T-helper 2 cell treated with Interferon-gamma antibody and Interleukin-4, amounts not matched to agents 100 ng/mL and 5 ng/mL, for 36 hours (primary cell): ENCODE data around the gene BMPR2. TPM values are rescaled to one million over a fixed set of nuclear protein-coding genes. Genes with fewer than 3 reads are reported as not detected.

ENCODE experiments used
- intact Hi-C: fragments of 100-400 bp; cut with micrococcal nuclease; formaldehyde crosslinking; loops from one replicate; pipeline ENCODE4 v1.15.1; 2023
- total RNA-seq: library from RNA; stranded (reverse); gene quantifications from 2 replicates; pipeline ENCODE4 v1.2.3, GENCODE V29; 2022

BMPR2 gene
- total RNA-seq, 1 donor from 2014 or later, result 6.5 TPM

- intact Hi-C loops, result loop anchor here (1.0 to 10.0 kb wide), 7 partner anchors 14 to 566 kb away; partner anchors contain the start of genes FAM117B, NBEAL1 and WDR12
These were observed 212.8 kb downstream of the BMPR2 start for GRCh38 chr2:202588647-202589581.

DNA sequence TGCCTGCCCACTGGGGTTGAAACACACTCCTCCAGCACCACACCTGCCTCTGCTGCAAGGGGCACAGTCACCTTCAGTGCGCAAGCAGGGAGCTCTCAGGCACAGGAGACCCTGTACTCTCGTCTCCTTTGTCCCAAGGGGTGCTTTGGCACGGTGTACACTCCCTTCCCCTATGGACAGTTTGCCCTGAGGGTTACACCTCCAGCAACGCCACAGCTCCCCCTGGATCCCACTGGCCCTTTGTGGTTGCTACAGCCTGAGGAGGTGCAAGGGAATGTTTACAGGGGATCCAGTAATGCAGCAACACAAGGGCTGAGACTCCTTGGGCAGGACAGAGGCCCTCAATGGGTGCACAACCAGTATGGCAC, 213.4 kb downstream of the BMPR2 start:
- intact Hi-C loops, result loop anchor here (2.0 to 10.0 kb wide), 3 partner anchors 15 to 425 kb away; partner anchors contain the start of gene NBEAL1

DNA sequence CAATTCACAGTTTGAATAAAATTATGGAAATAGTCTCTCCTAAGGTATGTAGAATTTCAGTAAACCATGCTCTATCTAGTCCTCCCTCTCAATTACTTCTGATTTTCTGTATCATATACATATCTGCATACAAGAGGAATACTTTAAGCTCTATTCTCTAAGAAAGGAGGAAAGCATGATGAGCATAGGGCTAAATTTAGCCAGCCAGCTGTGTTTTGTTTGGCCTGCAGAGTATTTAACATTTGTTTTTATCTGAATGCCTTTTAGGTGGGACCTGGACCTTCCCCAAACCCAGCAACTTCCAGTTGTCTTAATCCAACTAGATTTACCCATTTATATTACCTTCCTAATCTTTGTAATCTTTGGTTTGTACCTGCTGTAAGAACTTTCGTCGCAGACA, 216.4 kb downstream of the BMPR2 start:
- intact Hi-C loops, result no loop called here

GRCh38 chr2:202599105-202599504, 223.0 kb downstream of the BMPR2 start:
- intact Hi-C loops, result no loop called here

GRCh38 chr2:202599911-202600310, 223.8 kb downstream of the BMPR2 start:
- intact Hi-C loops, result no loop called here

DNA sequence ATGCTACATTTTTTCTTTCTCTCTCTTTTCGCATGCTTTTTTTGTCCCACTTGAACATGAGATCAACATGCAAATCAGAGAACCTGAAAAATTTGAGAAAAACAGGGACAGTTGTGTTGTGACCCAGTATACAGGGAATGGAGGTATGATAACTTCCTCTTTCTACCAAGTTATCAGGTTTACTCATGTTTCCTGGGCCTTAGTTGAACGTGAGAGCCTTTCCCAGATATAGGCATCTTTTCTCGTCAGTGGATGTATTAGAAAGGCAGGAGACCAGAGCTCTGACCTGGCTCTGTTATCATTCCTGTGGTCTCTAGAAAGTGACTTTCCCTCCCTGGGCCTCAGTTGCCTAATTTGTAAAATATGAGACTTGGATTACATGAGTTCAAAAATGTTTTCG, 228.6 kb downstream of the BMPR2 start:
- intact Hi-C loops, result no loop called here

DNA sequence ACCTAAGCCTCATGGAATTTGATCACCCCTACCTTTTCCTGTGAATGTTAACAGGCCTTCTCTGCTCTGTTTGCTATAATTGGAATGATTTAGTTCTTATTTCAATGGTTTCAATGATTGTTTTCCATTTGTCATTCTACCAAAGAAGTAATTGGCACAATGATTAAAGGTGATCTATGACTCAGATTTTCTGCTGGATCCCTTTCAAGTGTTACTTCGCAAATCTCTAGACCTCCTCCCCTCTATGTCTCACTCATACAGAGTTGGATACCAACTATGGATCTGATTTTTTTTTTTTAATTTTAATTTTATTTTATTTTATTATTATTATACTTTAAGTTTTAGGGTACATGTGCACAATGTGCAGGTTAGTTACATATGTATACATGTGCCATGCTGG, 229.0 kb downstream of the BMPR2 start:
- intact Hi-C loops, result no loop called here

DNA sequence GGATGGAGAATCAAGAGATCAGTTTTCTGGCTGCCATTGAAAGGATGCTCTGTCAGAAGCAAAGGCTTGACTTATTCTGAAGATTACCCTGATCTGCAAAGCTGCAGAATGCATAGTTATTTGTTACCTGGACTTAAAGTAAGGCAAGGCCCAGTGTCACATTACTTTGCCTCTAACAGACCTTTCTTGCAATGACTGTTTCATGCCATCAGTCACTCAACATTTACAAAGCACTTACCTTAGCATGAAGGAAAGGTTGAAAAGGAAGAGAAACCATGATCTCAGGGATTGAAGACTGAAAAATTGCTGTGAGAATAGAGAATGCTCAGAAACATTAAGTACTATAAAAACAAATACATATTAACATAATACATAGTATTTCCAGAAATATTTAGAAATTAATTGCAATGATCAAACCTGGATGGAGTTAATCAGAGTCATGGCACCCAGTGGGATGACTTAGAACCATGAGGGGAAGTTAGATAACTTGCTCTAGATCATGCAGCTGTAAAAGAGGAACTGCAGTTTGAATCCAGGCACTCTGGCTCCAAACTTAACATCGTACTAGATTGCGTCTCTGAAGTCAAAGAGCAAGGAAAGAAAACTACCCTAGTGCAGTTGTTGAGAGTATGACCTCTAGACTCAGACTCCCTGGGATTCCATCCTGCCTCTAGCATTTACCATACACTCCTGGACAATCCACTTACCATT, 232.2 kb downstream of the BMPR2 start:
- intact Hi-C loops, result no loop called here

GRCh38 chr2:202609381-202610145, 233.4 kb downstream of the BMPR2 start:
- intact Hi-C loops, result no loop called here

GRCh38 chr2:202610380-202610779, 234.3 kb downstream of the BMPR2 start:
- intact Hi-C loops, result no loop called here

- intact Hi-C loops, result no loop called here
These were observed 236.0 kb downstream of the BMPR2 start for GRCh38 chr2:202612145-202612544.

DNA sequence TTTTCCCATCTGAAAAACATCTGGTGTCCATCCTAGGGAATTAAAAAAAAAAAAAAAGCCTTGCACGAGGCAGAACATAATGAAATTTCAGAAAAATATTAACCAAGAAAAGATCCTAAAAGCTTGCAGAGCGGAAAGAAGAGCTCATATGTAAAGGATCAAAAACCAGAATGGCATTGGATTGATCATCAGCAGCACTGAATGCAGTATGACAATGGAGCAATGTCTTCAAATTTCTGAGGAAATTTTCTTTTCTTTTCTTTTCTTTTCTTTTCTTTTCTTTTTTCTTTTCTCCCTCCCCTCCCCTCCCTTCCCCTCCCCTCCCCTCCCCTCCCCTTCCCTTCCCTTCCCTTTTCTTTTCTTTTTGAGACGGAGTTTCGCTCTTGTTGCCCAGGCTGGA, 237.4 kb downstream of the BMPR2 start:
- intact Hi-C loops, result no loop called here

Other genes with a start within 250 kb of the BMPR2 start
- 99.3 and 100 TPM in 2 replicates for gene SUMO1, start 137.7 kb upstream of the BMPR2 start, total RNA-seq
- 129 and 135 TPM in 2 replicates for gene NOP58, start 110.6 kb upstream of the BMPR2 start, total RNA-seq